ENCODE results near the gene DCAF10.
"Not testable (repeated sequence)": the region's sequence is repeated elsewhere in the genome, so short reads cannot be mapped to it uniquely, and the experiment has no call there.

DCAF10 gene

GRCh38 chr9:37870081-37870798 is 69.6 kb downstream of the DCAF10 start:
- DNase-seq = no peak

- DNase-seq = no peak
Measured at GRCh38 chr9:37870799-37871176, 70.2 kb downstream of the DCAF10 start.

GRCh38 chr9:37873955-37874354 is 73.4 kb downstream of the DCAF10 start:
- DNase-seq = no peak

GRCh38 chr9:37876376-37876775 is 75.8 kb downstream of the DCAF10 start:
- no peak for DNase-seq

- DNase-seq = no peak
Measured at GRCh38 chr9:37880916-37881479, 80.4 kb downstream of the DCAF10 start.

GRCh38 chr9:37887977-37888583 is 87.5 kb downstream of the DCAF10 start:
- DNase-seq = not testable (repeated sequence)

- DNase-seq = no peak
Measured at GRCh38 chr9:37889536-37889935, 88.9 kb downstream of the DCAF10 start.

- DNase-seq = not testable (repeated sequence)
Measured at GRCh38 chr9:37891042-37891441, 90.4 kb downstream of the DCAF10 start.

- DNase-seq = no peak
Measured at GRCh38 chr9:37892063-37892462, 91.5 kb downstream of the DCAF10 start.

- DNase-seq = no peak
Measured at GRCh38 chr9:37897665-37898064, 97.1 kb downstream of the DCAF10 start.

- no peak for DNase-seq
Measured at GRCh38 chr9:37899041-37899440, 98.4 kb downstream of the DCAF10 start.

GRCh38 chr9:37902131-37902530 is 101.5 kb downstream of the DCAF10 start:
- no peak for DNase-seq

GRCh38 chr9:37902796-37903646 is 102.4 kb downstream of the DCAF10 start:
- no peak for DNase-seq

GRCh38 chr9:37903647-37904444 is 103.2 kb downstream of the DCAF10 start, which contains the start of gene SLC25A51:
TSS of gene SLC25A51 (minus strand) at chr9:37904127. CDS start at chr9:37888550, 15,577 bp downstream.
- peak; percentile 70 for DNase-seq

- no peak for DNase-seq
Measured at GRCh38 chr9:37904445-37905130, 104.0 kb downstream of the DCAF10 start.

- DNase-seq = no peak
Measured at GRCh38 chr9:37905131-37905505, 104.5 kb downstream of the DCAF10 start.

GRCh38 chr9:37905776-37906175 is 105.2 kb downstream of the DCAF10 start:
- DNase-seq = no peak

GRCh38 chr9:37906312-37907239 is 106.0 kb downstream of the DCAF10 start:
- DNase-seq = no peak

GRCh38 chr9:37908283-37908682 is 107.7 kb downstream of the DCAF10 start:
- no peak for DNase-seq

- DNase-seq = no peak
Measured at GRCh38 chr9:37908698-37909186, 108.1 kb downstream of the DCAF10 start.

- DNase-seq = no peak
Measured at GRCh38 chr9:37909326-37909725, 108.7 kb downstream of the DCAF10 start.
